ENCODE data around the gene C6orf132. TPM values are rescaled to one million over a fixed set of nuclear protein-coding genes. Genes with fewer than 3 reads are reported as not detected.
"Not testable (repeated sequence)": the region's sequence is repeated elsewhere in the genome, so short reads cannot be mapped to it uniquely, and the experiment has no call there.

The C6orf132 gene
- total RNA-seq, 5 donors from 2014 or later (not counting 1 experiment from before 2014, with no cell fraction given), result 0.05 to 0.18 (median 0.08) TPM; not detected in 1

GRCh38 chr6:42155293-42155692, 12.9 kb upstream of the C6orf132 start:
- ATAC-seq (replicated peaks in 1 of 4) (no peak), DNase-seq (no peak)
- no peaks in the 10 kb centered on the region for H3K4me1 Mint-ChIP-seq
- no peaks in the 10 kb centered on the region for H3K36me3 Mint-ChIP-seq
- H3K27me3 Mint-ChIP-seq, result no peaks in the 10 kb centered on the region
- no peaks in the 10 kb centered on the region for H3K36me3 ChIP-seq (ENCODE audit: control insufficient read depth in 2 of 2, extremely low read depth in 1 of 2, insufficient read depth in 1 of 2, low read length in 1 of 2)
- ChIA-PET CTCF (no interaction called here), POLR2A (interaction anchor here in 1 of 2 donors (0.6 kb wide), 1 partner anchor 205 kb away, joined by 3 read pairs; no protein-coding TSS in a partner anchor)
- H3K27ac Mint-ChIP-seq, result no peak overlapping the region
- H3K4me1 ChIP-seq (ENCODE audit: control insufficient read depth in 1 of 2, extremely low read depth in 1 of 2, insufficient read depth in 2 of 2, low read length in 2 of 2), result no peaks in the 10 kb centered on the region
- no peak overlapping the region for H3K4me3 ChIP-seq (ENCODE audit: control insufficient read depth in 1 of 2, extremely low read depth in 1 of 2, low read length in 1 of 2)
- no peaks in the 10 kb centered on the region for H3K9me3 Mint-ChIP-seq
- no peaks in the 10 kb centered on the region for H3K9me3 ChIP-seq
- peaks cover 0 to 22% of the 10 kb centered on the region in 2 experiments for H3K27me3 ChIP-seq (replicated peaks in 1 of 2; ENCODE audit: control insufficient read depth in 2 of 2, extremely low read depth in 1 of 2, insufficient read depth in 2 of 2, low read length in 1 of 2)
- no peak overlapping the region for H3K27ac ChIP-seq (ENCODE audit: low read length)
- WGBS (ENCODE audit: insufficient coverage), result 71% methylated on average over 1 of the region's 4 CpGs
- no peak overlapping the region for H3K4me3 Mint-ChIP-seq

GRCh38 chr6:42154461-42155209, 12.2 kb upstream of the C6orf132 start:
- Mint-ChIP-seq H3K4me3 (no peak overlapping the region), H3K4me1 (no peaks in the 10 kb centered on the region), H3K27me3 (no peaks in the 10 kb centered on the region), H3K9me3 (no peaks in the 10 kb centered on the region), H3K27ac (no peak overlapping the region), H3K36me3 (no peaks in the 10 kb centered on the region)
- Histone ChIP-seq H3K4me1 (ENCODE audit: control insufficient read depth in 1 of 2, extremely low read depth in 1 of 2, insufficient read depth in 2 of 2, low read length in 2 of 2) (no peaks in the 10 kb centered on the region), H3K4me3 (ENCODE audit: control insufficient read depth in 1 of 2, extremely low read depth in 1 of 2, low read length in 1 of 2) (no peak overlapping the region), H3K9me3 (no peaks in the 10 kb centered on the region), H3K27ac (ENCODE audit: low read length) (no peak overlapping the region), H3K36me3 (ENCODE audit: control insufficient read depth in 2 of 2, extremely low read depth in 1 of 2, insufficient read depth in 1 of 2, low read length in 1 of 2) (no peaks in the 10 kb centered on the region), H3K27me3 (replicated peaks in 1 of 2; ENCODE audit: control insufficient read depth in 2 of 2, extremely low read depth in 1 of 2, insufficient read depth in 2 of 2, low read length in 1 of 2) (peaks cover 0 to 21% of the 10 kb centered on the region in 2 experiments)
- ATAC-seq (replicated peaks in 1 of 4) (no peak), DNase-seq (no peak)
- CTCF ChIA-PET, result no interaction called here
- POLR2A ChIA-PET, result no interaction called here

- no peak overlapping the region for H3K27ac ChIP-seq (ENCODE audit: low read length)
- H3K36me3 ChIP-seq (ENCODE audit: control insufficient read depth in 2 of 2, extremely low read depth in 1 of 2, insufficient read depth in 1 of 2, low read length in 1 of 2), result no peaks in the 10 kb centered on the region
- DNase-seq (no peak), ATAC-seq (replicated peaks in 1 of 4) (no peak)
- ChIA-PET CTCF (no interaction called here), POLR2A (no interaction called here)
- H3K27ac Mint-ChIP-seq, result no peak overlapping the region
- no peaks in the 10 kb centered on the region for H3K9me3 Mint-ChIP-seq
- H3K4me3 ChIP-seq (ENCODE audit: control insufficient read depth in 1 of 2, extremely low read depth in 1 of 2, low read length in 1 of 2), result no peak overlapping the region
- H3K4me1 ChIP-seq (ENCODE audit: control insufficient read depth in 1 of 2, extremely low read depth in 1 of 2, insufficient read depth in 2 of 2, low read length in 2 of 2), result no peaks in the 10 kb centered on the region
- H3K27me3 ChIP-seq (replicated peaks in 1 of 2; ENCODE audit: control insufficient read depth in 2 of 2, extremely low read depth in 1 of 2, insufficient read depth in 2 of 2, low read length in 1 of 2), result peaks cover 0 to 14% of the 10 kb centered on the region in 2 experiments
- H3K4me3 Mint-ChIP-seq, result no peak overlapping the region
- H3K4me1 Mint-ChIP-seq, result no peaks in the 10 kb centered on the region
- 90% methylated on average over 2 of the region's 5 CpGs for WGBS (ENCODE audit: insufficient coverage)
- H3K36me3 Mint-ChIP-seq, result no peaks in the 10 kb centered on the region
- H3K9me3 ChIP-seq, result no peaks in the 10 kb centered on the region
- no peaks in the 10 kb centered on the region for H3K27me3 Mint-ChIP-seq
Measured at GRCh38 chr6:42153921-42154320, 11.5 kb upstream of the C6orf132 start.

GRCh38 chr6:42152528-42153213, 10.3 kb upstream of the C6orf132 start:
- CTCF ChIA-PET; H3K4me1 ChIP-seq (ENCODE audit: control insufficient read depth in 1 of 2, extremely low read depth in 1 of 2, insufficient read depth in 2 of 2, low read length in 2 of 2); H3K9me3 Mint-ChIP-seq; H3K27me3 ChIP-seq (replicated peaks in 1 of 2; ENCODE audit: control insufficient read depth in 2 of 2, extremely low read depth in 1 of 2, insufficient read depth in 2 of 2, low read length in 1 of 2); H3K36me3 Mint-ChIP-seq; H3K4me1 Mint-ChIP-seq; DNase-seq; H3K9me3 ChIP-seq; H3K27ac ChIP-seq (ENCODE audit: low read length); H3K4me3 Mint-ChIP-seq; H3K4me3 ChIP-seq (ENCODE audit: control insufficient read depth in 1 of 2, extremely low read depth in 1 of 2, low read length in 1 of 2); POLR2A ChIA-PET; H3K27me3 Mint-ChIP-seq; ATAC-seq (replicated peaks in 1 of 4); H3K36me3 ChIP-seq (ENCODE audit: control insufficient read depth in 2 of 2, extremely low read depth in 1 of 2, insufficient read depth in 1 of 2, low read length in 1 of 2); H3K27ac Mint-ChIP-seq: not testable (repeated sequence)
- WGBS (ENCODE audit: insufficient coverage), result 90% methylated on average over 2 of the region's 4 CpGs

- H3K9me3 Mint-ChIP-seq, result no peaks in the 10 kb centered on the region
- H3K27me3 Mint-ChIP-seq, result no peaks in the 10 kb centered on the region
- Histone ChIP-seq H3K9me3 (no peaks in the 10 kb centered on the region), H3K27ac (ENCODE audit: low read length) (no peak overlapping the region), H3K4me3 (ENCODE audit: control insufficient read depth in 1 of 2, extremely low read depth in 1 of 2, low read length in 1 of 2) (no peak overlapping the region), H3K4me1 (ENCODE audit: control insufficient read depth in 1 of 2, extremely low read depth in 1 of 2, insufficient read depth in 2 of 2, low read length in 2 of 2) (no peaks in the 10 kb centered on the region), H3K36me3 (ENCODE audit: control insufficient read depth in 2 of 2, extremely low read depth in 1 of 2, insufficient read depth in 1 of 2, low read length in 1 of 2) (no peaks in the 10 kb centered on the region), H3K27me3 (replicated peaks in 1 of 2; ENCODE audit: control insufficient read depth in 2 of 2, extremely low read depth in 1 of 2, insufficient read depth in 2 of 2, low read length in 1 of 2) (peaks cover 0 to 7% of the 10 kb centered on the region in 2 experiments)
- H3K4me3 Mint-ChIP-seq, result no peak overlapping the region
- no peaks in the 10 kb centered on the region for H3K36me3 Mint-ChIP-seq
- H3K27ac Mint-ChIP-seq, result no peak overlapping the region
- ChIA-PET POLR2A (interaction anchor here in 1 of 2 donors (0.7 kb wide), 1 partner anchor 43 kb away, joined by 3 read pairs; no protein-coding TSS in a partner anchor), CTCF (interaction anchor here in 1 of 2 donors (0.7 kb wide), 1 partner anchor 822 kb away, joined by 3 read pairs; no protein-coding TSS in a partner anchor)
- H3K4me1 Mint-ChIP-seq, result no peaks in the 10 kb centered on the region
- DNase-seq (no peak), ATAC-seq (replicated peaks in 1 of 4) (no peak)
- WGBS (ENCODE audit: insufficient coverage), result no CpG with 5 or more reads among the region's 8 CpGs
Measured at GRCh38 chr6:42152024-42152423, 9.6 kb upstream of the C6orf132 start.

- Histone ChIP-seq H3K9me3 (no peaks in the 10 kb centered on the region), H3K27ac (ENCODE audit: low read length) (no peak overlapping the region), H3K4me1 (ENCODE audit: control insufficient read depth in 1 of 2, extremely low read depth in 1 of 2, insufficient read depth in 2 of 2, low read length in 2 of 2) (no peaks in the 10 kb centered on the region), H3K36me3 (ENCODE audit: control insufficient read depth in 2 of 2, extremely low read depth in 1 of 2, insufficient read depth in 1 of 2, low read length in 1 of 2) (no peaks in the 10 kb centered on the region), H3K4me3 (ENCODE audit: control insufficient read depth in 1 of 2, extremely low read depth in 1 of 2, low read length in 1 of 2) (no peak overlapping the region), H3K27me3 (replicated peaks in 1 of 2; ENCODE audit: control insufficient read depth in 2 of 2, extremely low read depth in 1 of 2, insufficient read depth in 2 of 2, low read length in 1 of 2) (peaks cover 0 to 15% of the 10 kb centered on the region in 2 experiments)
- Mint-ChIP-seq H3K36me3 (no peaks in the 10 kb centered on the region), H3K4me3 (no peak overlapping the region), H3K4me1 (no peaks in the 10 kb centered on the region), H3K27me3 (peaks cover 3% of the 10 kb centered on the region in 2 donors), H3K27ac (no peak overlapping the region), H3K9me3 (no peaks in the 10 kb centered on the region)
- 73% methylated on average over 4 of the region's 8 CpGs for WGBS (ENCODE audit: insufficient coverage)
- CTCF ChIA-PET, result no interaction called here
- POLR2A ChIA-PET, result no interaction called here
- DNase-seq (no peak), ATAC-seq (replicated peaks in 1 of 4) (no peak)
Measured at GRCh38 chr6:42150254-42150653, 7.8 kb upstream of the C6orf132 start.
